ENCODE data around the gene KRTAP5-10.
"Not testable (repeated sequence)": the region's sequence is repeated elsewhere in the genome, so short reads cannot be mapped to it uniquely, and the experiment has no call there.

GRCh38 chr11:71588314-71588713 lies 23.0 kb downstream of the KRTAP5-10 start:
- TF ChIP-seq, protein P1, sequence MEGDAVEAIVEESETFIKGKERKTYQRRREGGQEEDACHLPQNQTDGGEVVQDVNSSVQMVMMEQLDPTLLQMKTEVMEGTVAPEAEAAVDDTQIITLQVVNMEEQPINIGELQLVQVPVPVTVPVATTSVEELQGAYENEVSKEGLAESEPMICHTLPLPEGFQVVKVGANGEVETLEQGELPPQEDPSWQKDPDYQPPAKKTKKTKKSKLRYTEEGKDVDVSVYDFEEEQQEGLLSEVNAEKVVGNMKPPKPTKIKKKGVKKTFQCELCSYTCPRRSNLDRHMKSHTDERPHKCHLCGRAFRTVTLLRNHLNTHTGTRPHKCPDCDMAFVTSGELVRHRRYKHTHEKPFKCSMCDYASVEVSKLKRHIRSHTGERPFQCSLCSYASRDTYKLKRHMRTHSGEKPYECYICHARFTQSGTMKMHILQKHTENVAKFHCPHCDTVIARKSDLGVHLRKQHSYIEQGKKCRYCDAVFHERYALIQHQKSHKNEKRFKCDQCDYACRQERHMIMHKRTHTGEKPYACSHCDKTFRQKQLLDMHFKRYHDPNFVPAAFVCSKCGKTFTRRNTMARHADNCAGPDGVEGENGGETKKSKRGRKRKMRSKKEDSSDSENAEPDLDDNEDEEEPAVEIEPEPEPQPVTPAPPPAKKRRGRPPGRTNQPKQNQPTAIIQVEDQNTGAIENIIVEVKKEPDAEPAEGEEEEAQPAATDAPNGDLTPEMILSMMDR (IDR thresholded peaks at IDR 0.05; ENCODE audit: insufficient read depth, low read length, poor library complexity, severe bottlenecking): not testable (repeated sequence)
- not testable (repeated sequence) for TF ChIP-seq EZH2phosphoT487 (conservative IDR thresholded peaks at IDR 0.05; ENCODE audit: low read length)

Measured in SU-DHL-6 (cell line).